Stimulated activated CD8-positive, alpha-beta memory T cell treated with anti-CD3 and anti-CD28 coated beads, Interleukin-15, amount 100 ng/mL, for 4 hours (primary cell): ENCODE data around the gene CPA2.

Experiments used
- DNase-seq, 2 donors: peaks; one replicate each; pipeline ENCODE4 v3.0.0-alpha.2; 2020; ENCODE audit warnings: low read depth in 2 of 2

Gene CPA2

DNA sequence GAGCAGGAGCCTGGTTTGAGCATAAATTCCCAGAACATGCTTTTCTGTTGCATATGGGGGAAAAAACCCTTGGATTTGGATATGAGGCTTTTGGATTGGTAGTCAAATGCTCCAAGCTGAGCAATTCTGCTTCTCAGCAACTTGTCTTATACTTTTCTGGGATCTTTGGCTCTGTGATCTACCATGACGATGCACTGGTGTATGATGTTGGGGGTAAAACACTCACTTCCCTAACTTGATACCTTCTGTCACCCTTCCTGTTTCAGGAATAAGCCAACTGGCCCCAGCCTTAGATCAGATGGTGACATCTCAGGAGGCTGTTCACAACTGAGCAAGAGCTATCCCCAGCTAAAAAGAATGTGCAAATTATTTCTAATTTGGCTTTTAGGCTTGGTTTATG is 13.2 kb downstream of the CPA2 start:
- DNase-seq = no peak

DNA sequence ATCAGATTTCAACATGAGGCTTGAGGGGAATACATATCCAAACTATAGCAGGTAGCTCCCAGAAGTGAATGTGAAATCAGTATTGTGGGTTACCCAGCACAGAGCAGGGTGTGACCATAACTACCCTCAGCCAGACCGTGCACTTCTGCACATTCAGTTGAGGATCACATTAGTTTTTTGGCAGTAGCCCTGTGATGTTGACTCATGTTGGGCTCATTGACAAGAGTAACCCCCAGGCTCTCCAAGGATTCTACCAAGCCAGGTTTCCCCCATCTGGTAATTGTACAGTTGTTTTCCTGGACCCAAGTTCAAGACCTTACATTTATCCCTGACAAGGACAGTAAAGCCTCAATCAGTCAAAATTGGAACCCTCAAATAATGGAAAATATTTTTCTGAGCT is 14.6 kb downstream of the CPA2 start:
- DNase-seq = no peak

DNA sequence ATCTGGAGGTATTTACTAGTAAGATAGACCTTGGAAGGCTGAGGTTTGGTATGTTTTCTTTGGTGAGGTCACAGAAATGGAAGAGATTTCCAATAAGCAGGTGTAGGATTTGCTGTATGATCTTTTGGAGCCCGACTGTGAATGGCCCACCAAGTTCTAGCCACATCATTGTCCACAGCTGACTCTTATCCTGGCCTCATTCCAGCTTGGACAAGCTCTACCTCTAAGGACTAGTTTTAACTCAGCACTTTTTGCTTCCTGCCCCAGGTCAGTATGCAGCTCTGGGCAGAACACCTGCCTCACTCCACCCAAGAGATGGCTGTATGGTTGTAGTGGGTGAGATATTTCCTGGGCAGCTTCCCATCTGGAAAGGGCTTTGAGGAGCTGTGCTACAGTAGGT is 20.2 kb downstream of the CPA2 start:
- no peak for DNase-seq

- DNase-seq = no peak
Measured at GRCh38 chr7:130288168-130288567, 21.5 kb downstream of the CPA2 start.

DNA sequence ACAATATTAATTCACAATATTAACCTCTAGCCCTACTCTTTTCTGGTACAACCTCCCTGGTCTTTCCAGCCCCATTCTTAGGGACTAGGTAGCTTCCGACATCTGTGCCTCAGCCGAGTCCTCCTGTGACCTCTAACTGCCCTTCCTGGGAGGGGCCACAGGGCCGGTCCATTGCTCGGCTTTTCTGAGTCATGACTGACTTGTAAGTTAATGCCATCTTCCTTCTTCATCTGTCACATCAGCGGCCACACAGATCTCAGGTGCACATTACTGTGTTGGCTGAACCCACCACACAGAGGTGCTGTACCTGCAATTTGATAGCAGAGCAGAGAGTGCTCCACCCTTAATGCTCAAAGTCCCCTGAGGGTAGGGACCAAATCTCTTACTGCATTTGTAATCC is 22.2 kb downstream of the CPA2 start:
- no peak for DNase-seq

GRCh38 chr7:130289478-130289877 is 22.8 kb downstream of the CPA2 start:
- no peak for DNase-seq

DNA sequence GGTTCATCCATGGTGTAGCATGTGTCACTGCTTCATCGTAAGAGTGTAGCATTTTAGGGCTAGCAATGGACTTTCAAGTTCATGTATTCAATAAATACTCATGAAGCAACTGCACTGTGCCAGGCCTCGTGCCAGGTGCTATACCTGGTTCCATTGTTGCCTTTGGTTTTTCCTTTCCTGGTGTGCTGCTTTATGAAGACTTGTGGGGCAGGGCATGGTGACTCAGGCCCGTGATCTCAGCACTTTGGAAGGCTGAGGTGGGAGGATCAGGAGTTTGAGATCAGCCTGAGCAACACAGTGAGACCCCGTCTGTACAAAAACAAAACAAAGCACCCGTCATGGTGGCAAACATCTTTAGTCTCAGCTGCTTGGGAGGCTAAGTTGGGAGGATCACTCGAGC is 24.1 kb downstream of the CPA2 start:
- DNase-seq = no peak

- DNase-seq = no peak
Measured at GRCh38 chr7:130292682-130293257, 26.1 kb downstream of the CPA2 start, which contains the start of gene CPA4. Gene CPA4 (plus strand): TSS chr7:130293161. CDS start chr7:130293181, 20 bp downstream.

- no peak for DNase-seq
Measured at GRCh38 chr7:130293521-130293920, 26.9 kb downstream of the CPA2 start.

DNA sequence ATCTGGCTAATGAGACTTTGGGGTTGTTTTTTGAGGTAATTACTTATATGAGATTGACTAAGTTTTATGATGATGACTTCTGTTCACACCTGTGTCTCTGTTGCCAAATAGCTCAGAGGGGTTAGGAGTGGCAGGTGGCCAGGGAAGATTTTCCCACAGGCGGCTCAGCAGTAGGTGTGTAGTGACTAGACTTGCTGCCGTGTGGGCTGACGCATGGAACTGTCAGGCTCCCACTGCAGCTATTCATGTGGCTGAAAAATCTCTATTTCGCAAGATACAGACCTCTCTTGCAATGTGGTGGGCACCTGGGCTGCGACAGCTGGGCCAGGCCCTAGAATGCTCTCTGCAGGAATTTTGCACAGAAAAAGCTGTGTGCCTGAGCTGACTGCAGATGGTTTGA is 27.7 kb downstream of the CPA2 start:
- DNase-seq = no peak

GRCh38 chr7:130296221-130296951 is 29.7 kb downstream of the CPA2 start:
- DNase-seq = no peak

DNA sequence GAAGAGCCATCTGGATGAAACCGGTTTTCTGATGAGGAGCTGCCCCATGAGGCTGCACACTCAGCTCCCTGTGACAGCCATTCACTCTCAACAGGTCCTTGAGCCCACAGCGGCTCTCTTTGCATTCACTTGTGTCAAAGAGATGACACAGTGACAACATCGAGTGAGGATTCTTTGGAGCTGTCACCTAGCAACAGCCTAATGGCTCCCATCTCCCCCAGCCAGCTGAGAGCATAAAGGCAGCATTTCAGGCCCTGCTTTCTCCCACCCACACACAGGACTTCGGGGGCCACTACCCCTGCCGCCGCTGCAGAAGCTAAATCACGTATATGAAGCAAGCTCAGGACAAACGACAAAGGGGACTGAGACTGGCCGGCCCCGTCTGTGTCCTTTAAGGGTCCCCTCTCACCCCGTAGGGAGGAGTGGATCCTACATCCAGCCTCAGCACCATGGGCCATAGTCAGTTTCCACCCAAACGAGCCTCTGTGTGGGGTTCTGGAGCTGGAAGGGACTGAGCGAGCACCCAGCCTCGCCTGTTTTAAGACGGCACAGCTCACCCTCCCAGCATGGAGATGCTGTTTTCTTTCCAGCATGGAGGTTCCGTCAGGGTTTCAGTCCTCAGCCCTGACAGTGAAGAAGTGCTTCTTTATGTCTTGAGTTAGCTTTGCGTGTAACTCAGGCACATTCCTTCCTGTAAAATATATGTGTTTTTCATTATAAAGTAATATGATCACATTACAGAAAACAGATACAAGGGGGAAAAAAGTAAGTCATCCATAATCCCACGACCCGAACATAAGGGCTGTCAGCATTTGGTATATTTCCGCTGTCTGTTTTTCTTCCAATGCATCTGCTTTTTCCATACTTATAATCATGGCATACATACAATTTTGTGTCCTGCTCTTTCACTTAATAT is 31.2 kb downstream of the CPA2 start:
- no peak for DNase-seq

DNA sequence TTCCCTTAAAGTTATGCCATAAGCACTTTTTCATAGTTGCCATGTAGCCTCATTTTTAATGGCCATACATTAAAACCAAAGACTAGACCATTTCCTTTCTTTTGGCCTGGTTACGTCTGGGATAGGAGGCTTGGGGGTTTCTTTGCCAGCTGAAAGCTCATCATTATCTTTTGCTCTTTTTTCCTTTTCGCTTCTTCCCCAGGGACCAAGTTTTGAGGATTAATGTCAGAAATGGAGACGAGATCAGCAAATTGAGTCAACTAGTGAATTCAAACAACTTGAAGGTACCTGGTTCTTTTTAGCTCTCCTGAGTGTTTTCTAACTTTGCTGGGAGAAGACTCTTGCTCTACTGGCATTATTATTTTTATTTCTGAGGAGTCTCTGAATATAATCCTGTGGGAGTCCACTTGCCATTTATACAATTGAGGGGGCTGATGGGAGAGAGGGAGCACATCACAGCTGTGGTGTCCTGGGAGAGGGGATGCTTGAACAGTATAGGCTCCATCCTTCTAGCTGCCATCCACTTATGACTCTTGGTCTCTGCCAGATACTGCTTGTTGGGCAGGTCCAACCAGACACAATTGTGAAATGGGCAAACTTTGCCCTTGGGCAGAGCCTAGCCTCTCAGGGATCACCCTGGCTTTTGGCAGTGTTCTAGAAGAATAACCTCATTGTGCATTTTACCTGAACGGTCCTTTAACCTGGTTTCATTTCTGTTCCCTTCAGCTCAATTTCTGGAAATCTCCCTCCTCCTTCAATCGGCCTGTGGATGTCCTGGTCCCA is 32.1 kb downstream of the CPA2 start:
- DNase-seq = no peak

DNA sequence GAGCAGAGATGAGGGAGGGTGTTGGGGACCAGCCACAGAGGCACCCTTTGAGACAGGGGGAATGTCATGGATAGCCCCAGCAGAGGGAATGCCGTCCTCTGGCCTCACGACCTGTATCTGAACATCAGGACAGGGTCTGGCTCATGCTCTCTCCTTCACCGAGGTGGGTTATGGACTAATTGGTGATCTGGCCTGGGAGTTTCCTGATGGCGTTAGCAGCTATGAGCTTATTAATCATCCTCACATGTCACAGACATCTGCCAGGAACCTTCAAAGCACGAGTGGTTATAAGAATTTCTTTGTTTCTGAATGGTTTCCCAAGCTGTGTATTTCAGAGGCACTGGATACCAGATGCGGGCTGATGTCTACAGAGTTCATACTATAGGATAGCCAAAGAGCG is 33.2 kb downstream of the CPA2 start:
- DNase-seq = no peak

- no peak for DNase-seq
Measured at GRCh38 chr7:130301501-130302020, 34.9 kb downstream of the CPA2 start.

- DNase-seq = no peak
Measured at GRCh38 chr7:130302649-130303048, 36.0 kb downstream of the CPA2 start.

- no peak for DNase-seq
Measured at GRCh38 chr7:130303127-130303526, 36.5 kb downstream of the CPA2 start.

DNA sequence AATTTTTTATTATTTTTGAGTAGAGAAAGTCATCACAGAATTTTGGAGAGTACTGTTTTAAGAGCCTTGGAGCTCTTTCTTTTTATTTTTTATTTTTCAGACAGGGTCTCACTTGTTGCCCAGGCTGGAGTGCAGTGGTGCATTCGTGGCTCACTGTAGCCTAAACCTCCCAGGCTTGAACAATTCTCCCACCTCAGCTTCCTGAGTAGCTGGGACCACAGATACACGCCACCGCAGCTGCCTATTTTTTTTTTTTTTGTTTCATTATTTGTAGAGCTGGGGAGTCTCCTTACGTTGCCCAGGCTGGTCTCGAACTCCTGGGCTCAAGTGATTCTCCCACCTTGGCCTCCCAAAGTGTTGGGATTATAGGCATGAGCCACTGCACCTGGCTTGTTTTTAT is 36.9 kb downstream of the CPA2 start:
- DNase-seq = no peak

- DNase-seq = no peak
Measured at GRCh38 chr7:130303982-130304381, 37.3 kb downstream of the CPA2 start.

GRCh38 chr7:130304878-130305277 is 38.2 kb downstream of the CPA2 start:
- DNase-seq = no peak

DNA sequence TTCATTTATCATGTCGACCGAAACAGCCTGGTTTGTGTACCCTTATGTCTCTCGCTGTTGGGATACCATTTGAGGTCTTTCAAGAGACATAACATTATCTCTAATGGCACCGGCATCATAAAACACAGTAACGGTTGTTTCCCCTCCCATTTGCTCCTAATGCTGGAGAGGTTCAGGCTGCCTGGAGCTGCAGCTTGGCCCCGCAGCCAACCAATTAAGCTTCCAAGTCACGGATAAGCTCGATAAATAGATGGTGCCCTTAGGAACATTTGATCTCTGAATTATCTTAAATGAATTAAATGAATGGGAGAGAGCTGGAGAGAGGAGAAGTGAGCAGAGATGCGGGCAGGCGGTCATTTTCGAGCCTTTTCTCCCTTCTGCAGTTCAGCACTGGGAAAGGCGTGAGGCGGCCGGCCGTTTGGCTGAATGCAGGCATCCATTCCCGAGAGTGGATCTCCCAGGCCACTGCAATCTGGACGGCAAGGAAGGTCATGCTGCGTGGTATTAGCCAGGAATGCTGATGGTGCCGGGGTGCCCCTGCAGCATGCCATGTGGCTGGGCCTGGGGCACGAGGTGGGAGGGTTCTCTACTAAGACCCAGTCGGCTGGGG is 38.9 kb downstream of the CPA2 start:
- no peak for DNase-seq
